ENCODE data around the gene TDO2.

DNA sequence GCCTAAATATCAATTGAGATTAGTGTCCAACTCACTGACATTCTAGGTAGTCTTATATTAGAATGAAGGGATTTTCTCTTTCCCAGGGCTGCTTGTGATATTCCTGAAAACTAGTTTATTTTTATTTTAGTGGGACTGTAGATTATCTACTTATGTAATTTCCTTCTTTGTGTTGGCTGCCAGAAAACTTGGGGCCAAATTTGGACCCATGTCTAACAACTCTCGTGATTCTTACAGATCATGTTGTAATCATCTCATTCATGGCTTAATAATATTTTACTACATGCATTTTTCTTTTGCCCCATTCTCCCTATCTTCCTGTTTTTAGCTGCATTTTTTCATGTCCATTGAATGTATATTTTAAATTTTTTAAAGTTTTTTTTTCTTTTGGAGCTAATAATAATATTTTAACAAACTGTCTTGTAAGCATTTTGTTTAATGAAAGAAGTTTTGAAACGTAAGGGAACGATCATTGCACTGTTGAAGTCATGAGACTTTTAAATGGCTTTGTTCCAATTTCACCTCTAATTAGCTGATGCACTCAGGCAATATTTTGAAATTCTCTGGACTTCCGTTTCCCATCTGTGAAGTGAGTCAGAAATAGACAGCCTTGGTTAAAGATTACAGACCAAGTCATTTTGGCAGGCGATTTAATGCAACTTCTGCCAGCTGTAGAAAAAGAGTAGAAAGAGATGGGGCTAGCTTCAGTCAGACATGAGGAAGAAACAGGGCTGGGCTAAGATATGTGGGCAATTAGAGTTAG, 14.3 kb upstream of the TDO2 start:
- TF ChIP-seq LEF1 (IDR thresholded peaks at IDR 0.05; ENCODE audit: borderline replicate concordance) (no peak), ZNF384 (IDR thresholded peaks at IDR 0.05) (no peak), L3MBTL2 (conservative IDR thresholded peaks at IDR 0.05) (no peak), TARDBP (IDR thresholded peaks at IDR 0.05) (no peak), FOXM1 (IDR thresholded peaks at IDR 0.05; ENCODE audit: borderline replicate concordance) (no peak), SP1 (IDR thresholded peaks at IDR 0.05) (no peak), ARNT (IDR thresholded peaks at IDR 0.05) (no peak), FOXA1 (IDR thresholded peaks at IDR 0.05) (no peak), HDGF (IDR thresholded peaks at IDR 0.05; ENCODE audit: borderline replicate concordance) (no peak), NFRKB (IDR thresholded peaks at IDR 0.05) (no peak), ELF4 (IDR thresholded peaks at IDR 0.05) (no peak), FOXK2 (IDR thresholded peaks at IDR 0.05) (no peak), CTBP1 (IDR thresholded peaks at IDR 0.05; ENCODE audit: borderline replicate concordance) (no peak)
- TF ChIP-seq, protein P1, sequence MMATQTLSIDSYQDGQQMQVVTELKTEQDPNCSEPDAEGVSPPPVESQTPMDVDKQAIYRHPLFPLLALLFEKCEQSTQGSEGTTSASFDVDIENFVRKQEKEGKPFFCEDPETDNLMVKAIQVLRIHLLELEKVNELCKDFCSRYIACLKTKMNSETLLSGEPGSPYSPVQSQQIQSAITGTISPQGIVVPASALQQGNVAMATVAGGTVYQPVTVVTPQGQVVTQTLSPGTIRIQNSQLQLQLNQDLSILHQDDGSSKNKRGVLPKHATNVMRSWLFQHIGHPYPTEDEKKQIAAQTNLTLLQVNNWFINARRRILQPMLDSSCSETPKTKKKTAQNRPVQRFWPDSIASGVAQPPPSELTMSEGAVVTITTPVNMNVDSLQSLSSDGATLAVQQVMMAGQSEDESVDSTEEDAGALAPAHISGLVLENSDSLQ (IDR thresholded peaks at IDR 0.05): no peak
